ENCODE results near the gene ARHGAP1. TPM values are rescaled to one million over a fixed set of nuclear protein-coding genes. Genes with fewer than 3 reads are reported as not detected.

ARHGAP1 gene
- total and polyA plus RNA-seq, 2 experiments from 2014 or later, result 54.3 to 98.5 TPM

- H3K9me2 ChIP-seq (ENCODE audit: insufficient read depth), result no peaks in the 10 kb centered on the region
These were observed 28.9 kb upstream of the ARHGAP1 start for GRCh38 chr11:46729110-46730027.

GRCh38 chr11:46728659-46729040 lies 28.2 kb upstream of the ARHGAP1 start:
- no peak for DNase-seq
- WGBS, 2 experiments (ENCODE audit: low coverage in 1 of 2, low lambda C conversion rate in 2 of 2, missing lambda C conversion rate in 2 of 2), result 61 to 64% methylated on average over 9 of the region's 9 CpGs
- in situ Hi-C loops (cut with MboI), result no loop called here
- no peaks in the 10 kb centered on the region for H3F3A ChIP-seq (ENCODE audit: insufficient read depth)
- H3K27ac ChIP-seq, result no peak overlapping the region
- H3K4me3 ChIP-seq, result no peak overlapping the region
- H3K27me3 ChIP-seq (replicated peaks; ENCODE audit: insufficient read depth), result no peaks in the 10 kb centered on the region
- H3K79me2 ChIP-seq (ENCODE audit: insufficient read depth), result no peaks in the 10 kb centered on the region
- H3K9me2 ChIP-seq (ENCODE audit: insufficient read depth), result no peaks in the 10 kb centered on the region
- no peaks in the 10 kb centered on the region for H4K20me1 ChIP-seq (ENCODE audit: insufficient read depth)
- no peak overlapping the region for H3K9ac ChIP-seq
- TF ChIP-seq EZH2 (IDR thresholded peaks at IDR 0.05; ENCODE audit: insufficient read depth, poor library complexity, severe bottlenecking) (no peak), EZH2phosphoT487 (IDR thresholded peaks at IDR 0.05; ENCODE audit: insufficient read depth, low read depth) (no peak)
- no peak overlapping the region for H2AFZ ChIP-seq
- no peaks in the 10 kb centered on the region for H3K36me3 ChIP-seq (ENCODE audit: low read depth)
- no peak overlapping the region for H3K4me2 ChIP-seq (ENCODE audit: unreplicated experiment)
- H3K9me3 ChIP-seq (ENCODE audit: low read depth), result no peaks in the 10 kb centered on the region
- no peaks in the 10 kb centered on the region for H3K4me1 ChIP-seq (ENCODE audit: insufficient read depth)

More at GRCh38 chr11:46729110-46730027, 28.9 kb upstream of the ARHGAP1 start:
- no peak overlapping the region for H3K27ac ChIP-seq
- no peaks in the 10 kb centered on the region for H3K9me3 ChIP-seq (ENCODE audit: low read depth)
- no peaks in the 10 kb centered on the region for H3K27me3 ChIP-seq (replicated peaks; ENCODE audit: insufficient read depth)
- no peak overlapping the region for H2AFZ ChIP-seq
- WGBS, 2 experiments (ENCODE audit: low coverage in 1 of 2, low lambda C conversion rate in 2 of 2, missing lambda C conversion rate in 2 of 2), result 78 to 83% methylated on average over 24 of the region's 24 CpGs
- no peak overlapping the region for H3K4me2 ChIP-seq (ENCODE audit: unreplicated experiment)
- H3K4me1 ChIP-seq (ENCODE audit: insufficient read depth), result no peaks in the 10 kb centered on the region
- H3K9ac ChIP-seq, result no peak overlapping the region
- H3K79me2 ChIP-seq (ENCODE audit: insufficient read depth), result no peaks in the 10 kb centered on the region
- in situ Hi-C loops (cut with MboI), result no loop called here
- no peaks in the 10 kb centered on the region for H4K20me1 ChIP-seq (ENCODE audit: insufficient read depth)
- H3F3A ChIP-seq (ENCODE audit: insufficient read depth), result no peaks in the 10 kb centered on the region
- no peaks in the 10 kb centered on the region for H3K36me3 ChIP-seq (ENCODE audit: low read depth)
- no peak overlapping the region for H3K4me3 ChIP-seq
- DNase-seq, result no peak
- no peak for TF ChIP-seq EZH2phosphoT487 (IDR thresholded peaks at IDR 0.05; ENCODE audit: insufficient read depth, low read depth)
- TF ChIP-seq EZH2 (IDR thresholded peaks at IDR 0.05; ENCODE audit: insufficient read depth, poor library complexity, severe bottlenecking), result no peak

GRCh38 chr11:46727952-46728658 lies 27.7 kb upstream of the ARHGAP1 start:
- Histone ChIP-seq H3F3A (ENCODE audit: insufficient read depth) (no peaks in the 10 kb centered on the region), H3K4me2 (ENCODE audit: unreplicated experiment) (no peak overlapping the region), H3K9me3 (ENCODE audit: low read depth) (no peaks in the 10 kb centered on the region), H4K20me1 (ENCODE audit: insufficient read depth) (no peaks in the 10 kb centered on the region), H3K27ac (no peak overlapping the region), H3K4me3 (no peak overlapping the region), H3K79me2 (ENCODE audit: insufficient read depth) (no peaks in the 10 kb centered on the region), H3K27me3 (replicated peaks; ENCODE audit: insufficient read depth) (no peaks in the 10 kb centered on the region), H3K36me3 (ENCODE audit: low read depth) (no peaks in the 10 kb centered on the region), H3K9ac (no peak overlapping the region), H3K9me2 (ENCODE audit: insufficient read depth) (no peaks in the 10 kb centered on the region), H3K4me1 (ENCODE audit: insufficient read depth) (no peaks in the 10 kb centered on the region), H2AFZ (no peak overlapping the region)
- WGBS, 2 experiments (ENCODE audit: low coverage in 1 of 2, low lambda C conversion rate in 2 of 2, missing lambda C conversion rate in 2 of 2), result 78 to 83% methylated on average over 14 to 17 of the region's 17 CpGs
- no peak for TF ChIP-seq EZH2phosphoT487 (IDR thresholded peaks at IDR 0.05; ENCODE audit: insufficient read depth, low read depth)
- TF ChIP-seq EZH2 (IDR thresholded peaks at IDR 0.05; ENCODE audit: insufficient read depth, poor library complexity, severe bottlenecking), result no peak
- in situ Hi-C loops (cut with MboI), result no loop called here
- no peak for DNase-seq

- Histone ChIP-seq H3K27me3 (replicated peaks; ENCODE audit: insufficient read depth) (no peaks in the 10 kb centered on the region), H3K9me3 (ENCODE audit: low read depth) (no peaks in the 10 kb centered on the region), H3K4me1 (ENCODE audit: insufficient read depth) (no peaks in the 10 kb centered on the region), H3K27ac (no peak overlapping the region), H3F3A (ENCODE audit: insufficient read depth) (no peaks in the 10 kb centered on the region), H3K4me2 (ENCODE audit: unreplicated experiment) (no peak overlapping the region), H3K9ac (no peak overlapping the region), H3K9me2 (ENCODE audit: insufficient read depth) (no peaks in the 10 kb centered on the region), H3K36me3 (ENCODE audit: low read depth) (no peaks in the 10 kb centered on the region), H3K79me2 (ENCODE audit: insufficient read depth) (no peaks in the 10 kb centered on the region), H3K4me3 (no peak overlapping the region), H4K20me1 (ENCODE audit: insufficient read depth) (no peaks in the 10 kb centered on the region), H2AFZ (no peak overlapping the region)
- DNase-seq, result no peak
- in situ Hi-C loops (cut with MboI), result no loop called here
- TF ChIP-seq EZH2 (IDR thresholded peaks at IDR 0.05; ENCODE audit: insufficient read depth, poor library complexity, severe bottlenecking) (no peak), EZH2phosphoT487 (IDR thresholded peaks at IDR 0.05; ENCODE audit: insufficient read depth, low read depth) (no peak)
- 89 to 91% methylated on average over 25 to 26 of the region's 26 CpGs for WGBS, 2 experiments (ENCODE audit: low coverage in 1 of 2, low lambda C conversion rate in 2 of 2, missing lambda C conversion rate in 2 of 2)
These were observed 25.9 kb upstream of the ARHGAP1 start for GRCh38 chr11:46726206-46726862.

All from GM23248 (cell line).